Neural progenitor cell (in vitro differentiated cells): ENCODE data around the gene NCK1. TPM values are rescaled to one million over a fixed set of nuclear protein-coding genes. Genes with fewer than 3 reads are reported as not detected.

Source experiments
- DNase-seq: peaks from one replicate; pipeline ENCODE4 v3.0.0-alpha.2; 2016; ENCODE audit warnings: low spot score
- H2AFZ ChIP-seq: fragments of 200-600 bp; sonication (generic); replicated peaks from 2 replicates; pipeline ENCODE4 v1.6.1; 2016; ENCODE audit warnings: antibody characterized with exemption
- H3F3A ChIP-seq: fragments of 200-600 bp; sonication (generic); 2 replicates; pipeline ENCODE4 v1.6.1; 2016; ENCODE audit warnings: antibody characterized with exemption, low read depth
- H3K27ac ChIP-seq: fragments of 200-600 bp; sonication (generic); 2 replicates; pipeline ENCODE4 v1.5.1; 2016; ENCODE audit warnings: mild to moderate bottlenecking
- H3K27me3 ChIP-seq: fragments of 200-600 bp; sonication (generic); 2 replicates; pipeline ENCODE4 v1.6.1; 2016; ENCODE audit warnings: mild to moderate bottlenecking, moderate library complexity
- H3K36me3 ChIP-seq: fragments of 200-600 bp; sonication (generic); 2 replicates; pipeline ENCODE4 v1.5.1; 2016
- H3K4me1 ChIP-seq: fragments of 200-600 bp; sonication (generic); 2 replicates; pipeline ENCODE4 v1.6.1; 2016; ENCODE audit warnings: mixed run types
- H3K4me2 ChIP-seq: fragments of 200-600 bp; sonication (generic); 2 replicates; pipeline ENCODE4 v1.6.1; 2016
- H3K4me3 ChIP-seq: fragments of 200-600 bp; sonication (generic); 2 replicates; pipeline ENCODE4 v1.5.1; 2016
- H3K79me2 ChIP-seq: fragments of 200-600 bp; sonication (generic); 2 replicates; pipeline ENCODE4 v1.6.1; 2016; ENCODE audit warnings: low read depth
- H3K9ac ChIP-seq: fragments of 200-600 bp; sonication (generic); 2 replicates; pipeline ENCODE4 v1.6.1; 2016
- H3K9me3 ChIP-seq: fragments of 200-600 bp; sonication (generic); 2 replicates; pipeline ENCODE4 v1.5.1; 2016; ENCODE audit warnings: low read depth
- H4K20me1 ChIP-seq: fragments of 200-600 bp; sonication (generic); 2 replicates; pipeline ENCODE4 v1.6.1; 2016; ENCODE audit warnings: low read depth
- H3K27ac Mint-ChIP-seq: 3 replicates; pipeline ENCODE4 v1.8.0; 2021; ENCODE audit warnings: mixed read lengths
- H3K27me3 Mint-ChIP-seq: 2 replicates; pipeline ENCODE4 v1.8.0; 2022; ENCODE audit warnings: low read depth, mild to moderate bottlenecking, inconsistent platforms, moderate library complexity, mixed read lengths; ENCODE audit not compliant: insufficient read depth
- H3K36me3 Mint-ChIP-seq: 3 replicates; pipeline ENCODE4 v1.8.0; 2021; ENCODE audit warnings: mixed read lengths
- H3K4me1 Mint-ChIP-seq: 3 replicates; pipeline ENCODE4 v1.8.0; 2021; ENCODE audit warnings: mixed read lengths
- H3K4me3 Mint-ChIP-seq: 3 replicates; pipeline ENCODE4 v1.8.0; 2021; ENCODE audit warnings: mild to moderate bottlenecking, moderate library complexity, mixed read lengths
- H3K9me3 Mint-ChIP-seq: 3 replicates; pipeline ENCODE4 v1.8.0; 2020; ENCODE audit warnings: mixed read lengths
- EZH2 ChIP-seq: fragments of 200-600 bp; sonication (generic); IDR thresholded peaks from 2 replicates; pipeline ENCODE4 v1.6.1; 2017; ENCODE audit warnings: antibody characterized with exemption, mild to moderate bottlenecking, moderate library complexity
- EZH2phosphoT487 ChIP-seq: fragments of 200-600 bp; sonication (generic); IDR thresholded peaks from 2 replicates; pipeline ENCODE4 v1.6.1; 2017; ENCODE audit warnings: antibody characterized with exemption
- total RNA-seq: library from RNA; depleted of rRNA; stranded (reverse); fragments of >200 nt; gene quantifications from 2 replicates; pipeline ENCODE4 v1.2.3, GENCODE V29; 2015; ENCODE audit warnings: low replicate concordance
- TF ChIP-seq, protein P1 (sequence below): fragments of 200-600 bp; sonication (generic); IDR thresholded peaks from 2 replicates; pipeline ENCODE4 v1.5.1; 2017; ENCODE audit warnings: antibody characterized with exemption, mild to moderate bottlenecking

The NCK1 gene
- total RNA-seq, 1 donor from 2014 or later, result 46.5 TPM

DNA sequence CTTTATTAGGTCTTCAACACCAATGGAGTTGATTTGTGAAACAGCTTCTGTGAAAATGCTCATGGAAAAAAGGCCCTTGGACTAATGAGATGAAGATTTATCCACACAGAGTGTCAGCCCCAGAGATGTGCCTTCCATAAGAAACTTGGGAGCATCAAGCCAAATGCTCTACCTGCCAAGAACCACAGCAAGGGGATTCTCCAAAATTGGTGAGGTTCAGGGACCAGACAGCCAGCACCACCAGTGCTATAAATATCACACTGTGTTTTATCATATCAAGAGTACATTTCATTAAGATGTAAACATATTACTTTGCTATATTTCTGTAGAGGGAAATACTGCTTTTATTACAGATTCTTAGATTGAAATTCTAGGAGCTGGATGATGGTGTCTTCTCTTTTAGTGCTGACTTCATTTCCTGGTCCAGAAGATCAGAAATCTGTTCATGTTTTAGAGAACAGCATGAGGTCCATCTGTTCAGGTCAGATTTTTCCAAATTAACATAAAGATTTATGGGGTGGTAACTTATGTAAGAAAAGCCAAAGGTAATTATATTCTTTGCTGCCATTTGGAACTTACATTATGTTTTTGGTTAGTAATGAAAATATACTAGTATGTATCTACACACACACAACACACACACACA, 25.4 kb upstream of the NCK1 start:
- DNase-seq, result no peak

DNA sequence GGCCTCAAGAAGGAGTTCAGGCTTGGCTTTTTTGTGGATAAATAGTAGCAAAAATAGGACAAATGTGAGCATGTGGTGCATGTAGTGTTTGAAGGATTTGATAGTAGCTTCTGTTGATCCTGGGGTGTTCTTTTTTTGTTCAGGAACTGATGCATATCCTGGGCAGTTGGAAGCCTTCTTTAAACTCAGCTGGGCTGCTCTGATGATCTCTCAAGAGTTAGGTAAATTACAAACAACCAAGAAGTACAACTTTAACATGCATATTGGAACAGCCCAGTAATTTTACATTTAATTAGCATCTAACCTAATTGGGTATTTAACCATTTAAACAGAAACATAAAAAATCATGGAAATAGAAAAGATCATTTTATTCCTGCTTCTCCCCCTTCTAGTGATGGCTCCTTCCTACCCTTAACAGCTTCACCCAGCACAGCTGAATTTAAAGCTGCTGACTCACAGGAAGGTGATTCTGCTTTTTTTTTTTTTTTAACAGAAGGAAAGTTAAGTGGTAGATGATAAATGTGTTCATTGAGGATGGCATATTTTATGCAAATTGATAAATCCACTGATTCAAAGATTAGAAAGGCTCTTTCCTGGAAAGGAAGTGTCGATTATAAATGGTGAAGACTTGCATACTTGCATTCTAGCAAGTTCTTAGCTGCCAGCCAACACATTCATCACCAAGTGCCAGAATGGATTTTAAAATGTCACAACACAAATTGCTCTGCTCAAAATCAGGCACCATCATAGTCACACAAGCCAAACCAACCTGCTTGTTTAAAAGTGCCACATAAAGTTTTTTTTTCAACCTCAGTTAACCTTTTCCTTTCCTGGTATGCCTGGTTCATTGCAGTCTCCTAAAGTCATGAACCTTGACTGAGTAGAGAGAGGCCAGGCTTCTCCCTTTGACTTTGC, 23.1 kb upstream of the NCK1 start:
- H3K4me3 Mint-ChIP-seq, result no peak overlapping the region
- H4K20me1 ChIP-seq, result no peaks in the 10 kb centered on the region
- H3K4me3 ChIP-seq, result no peak overlapping the region
- no peaks in the 10 kb centered on the region for H3K27me3 ChIP-seq
- TF ChIP-seq, protein P1, sequence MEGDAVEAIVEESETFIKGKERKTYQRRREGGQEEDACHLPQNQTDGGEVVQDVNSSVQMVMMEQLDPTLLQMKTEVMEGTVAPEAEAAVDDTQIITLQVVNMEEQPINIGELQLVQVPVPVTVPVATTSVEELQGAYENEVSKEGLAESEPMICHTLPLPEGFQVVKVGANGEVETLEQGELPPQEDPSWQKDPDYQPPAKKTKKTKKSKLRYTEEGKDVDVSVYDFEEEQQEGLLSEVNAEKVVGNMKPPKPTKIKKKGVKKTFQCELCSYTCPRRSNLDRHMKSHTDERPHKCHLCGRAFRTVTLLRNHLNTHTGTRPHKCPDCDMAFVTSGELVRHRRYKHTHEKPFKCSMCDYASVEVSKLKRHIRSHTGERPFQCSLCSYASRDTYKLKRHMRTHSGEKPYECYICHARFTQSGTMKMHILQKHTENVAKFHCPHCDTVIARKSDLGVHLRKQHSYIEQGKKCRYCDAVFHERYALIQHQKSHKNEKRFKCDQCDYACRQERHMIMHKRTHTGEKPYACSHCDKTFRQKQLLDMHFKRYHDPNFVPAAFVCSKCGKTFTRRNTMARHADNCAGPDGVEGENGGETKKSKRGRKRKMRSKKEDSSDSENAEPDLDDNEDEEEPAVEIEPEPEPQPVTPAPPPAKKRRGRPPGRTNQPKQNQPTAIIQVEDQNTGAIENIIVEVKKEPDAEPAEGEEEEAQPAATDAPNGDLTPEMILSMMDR, result no peak
- TF ChIP-seq EZH2phosphoT487, result no peak
- TF ChIP-seq EZH2, result no peak
- H2AFZ ChIP-seq, result no peak overlapping the region
- no peaks in the 10 kb centered on the region for H3K36me3 ChIP-seq
- H3K36me3 Mint-ChIP-seq, result peaks cover 17% of the 10 kb centered on the region
- H3K9me3 ChIP-seq, result no peaks in the 10 kb centered on the region
- H3F3A ChIP-seq, result no peaks in the 10 kb centered on the region
- H3K27me3 Mint-ChIP-seq, result peaks cover 6% of the 10 kb centered on the region
- no peaks in the 10 kb centered on the region for H3K4me1 ChIP-seq
- no peak overlapping the region for H3K9ac ChIP-seq
- peaks cover 8% of the 10 kb centered on the region for H3K9me3 Mint-ChIP-seq
- no peak overlapping the region for H3K4me2 ChIP-seq
- no peak for DNase-seq
- no peaks in the 10 kb centered on the region for H3K79me2 ChIP-seq
- H3K27ac Mint-ChIP-seq, result no peak overlapping the region
- H3K4me1 Mint-ChIP-seq, result peaks cover 18% of the 10 kb centered on the region
- no peak overlapping the region for H3K27ac ChIP-seq

More for the DNA sequence above, 25.4 kb upstream of the NCK1 start:
- H3K9me3 Mint-ChIP-seq, result peaks cover 14% of the 10 kb centered on the region
- no peak overlapping the region for H3K4me2 ChIP-seq
- no peak overlapping the region for H3K9ac ChIP-seq
- no peak overlapping the region for H3K27ac ChIP-seq
- H3K36me3 ChIP-seq, result no peaks in the 10 kb centered on the region
- H3K4me3 ChIP-seq, result no peak overlapping the region
- no peak overlapping the region for H2AFZ ChIP-seq
- H4K20me1 ChIP-seq, result no peaks in the 10 kb centered on the region
- H3K4me1 Mint-ChIP-seq, result peaks cover 18% of the 10 kb centered on the region
- H3K36me3 Mint-ChIP-seq, result peaks cover 17% of the 10 kb centered on the region
- no peaks in the 10 kb centered on the region for H3K27me3 ChIP-seq
- H3K27ac Mint-ChIP-seq, result no peak overlapping the region
- H3K4me3 Mint-ChIP-seq, result no peak overlapping the region
- no peaks in the 10 kb centered on the region for H3K79me2 ChIP-seq
- no peaks in the 10 kb centered on the region for H3K27me3 Mint-ChIP-seq
- no peaks in the 10 kb centered on the region for H3K4me1 ChIP-seq
- no peak for TF ChIP-seq EZH2
- no peak for TF ChIP-seq EZH2phosphoT487
- TF ChIP-seq, protein P1, result no peak
- no peaks in the 10 kb centered on the region for H3K9me3 ChIP-seq
- H3F3A ChIP-seq, result no peaks in the 10 kb centered on the region

DNA sequence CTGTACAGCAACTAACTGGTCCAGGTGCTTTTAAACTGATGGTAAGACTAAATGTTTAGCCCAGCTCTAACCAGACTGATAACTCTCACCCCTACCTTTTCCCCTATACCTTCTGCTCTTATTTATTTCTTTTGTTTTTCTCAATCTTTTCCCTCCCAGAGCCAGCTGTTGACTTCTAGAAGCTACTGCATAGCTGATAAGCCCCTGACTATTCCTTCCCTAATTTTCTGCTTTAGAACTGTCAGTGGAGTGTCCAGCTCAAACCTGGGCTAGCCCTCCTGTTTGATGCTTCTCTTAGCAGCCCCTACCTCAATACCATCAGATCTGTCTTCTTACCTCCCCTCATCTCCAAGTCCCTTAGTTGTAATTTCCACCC, 22.5 kb upstream of the NCK1 start:
- Histone ChIP-seq H3K27ac (no peak overlapping the region), H4K20me1 (no peaks in the 10 kb centered on the region), H3K9me3 (no peaks in the 10 kb centered on the region), H3K36me3 (no peaks in the 10 kb centered on the region), H3K9ac (no peak overlapping the region), H3K4me2 (no peak overlapping the region), H3K79me2 (no peaks in the 10 kb centered on the region), H3K27me3 (no peaks in the 10 kb centered on the region), H2AFZ (no peak overlapping the region), H3F3A (no peaks in the 10 kb centered on the region), H3K4me3 (no peak overlapping the region), H3K4me1 (no peaks in the 10 kb centered on the region)
- H3K27ac Mint-ChIP-seq, result no peak overlapping the region
- peaks cover 10% of the 10 kb centered on the region for H3K9me3 Mint-ChIP-seq
- no peak for TF ChIP-seq EZH2phosphoT487
- TF ChIP-seq EZH2, result no peak
- TF ChIP-seq, protein P1, result no peak
- no peak overlapping the region for H3K4me3 Mint-ChIP-seq
- peaks cover 18% of the 10 kb centered on the region for H3K4me1 Mint-ChIP-seq
- peaks cover 18% of the 10 kb centered on the region for H3K36me3 Mint-ChIP-seq
- DNase-seq, result no peak
- peaks cover 7% of the 10 kb centered on the region for H3K27me3 Mint-ChIP-seq
